ENCODE results near the gene ERC2. TPM values are rescaled to one million over a fixed set of nuclear protein-coding genes. Genes with fewer than 3 reads are reported as not detected.

Gene ERC2
- total and polyA plus RNA-seq, 2 of the 8 experiments (the other 6 are each of a cell fraction or from before 2014, with no cell fraction given) = 16.4 to 22.8 TPM

DNA sequence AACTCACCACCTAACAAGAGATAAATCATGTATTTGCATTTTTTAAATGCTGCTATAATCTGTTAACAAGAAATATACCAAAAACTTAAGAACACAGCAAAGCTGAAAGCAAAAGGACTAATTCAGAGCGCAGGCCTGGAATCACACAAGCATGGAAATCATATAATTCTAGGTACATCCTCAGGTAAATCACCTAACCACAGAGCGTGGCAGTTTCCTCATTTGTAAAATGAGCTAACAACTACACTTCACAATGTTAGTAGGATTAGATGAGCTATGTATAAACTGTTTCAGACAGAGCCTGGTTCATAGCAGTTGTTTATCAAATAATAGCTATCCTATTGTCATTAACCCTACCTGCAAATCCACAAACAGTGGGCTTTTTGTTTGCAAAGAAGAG is 146.4 kb downstream of the ERC2 start (continued):
- TF ChIP-seq, protein P1, sequence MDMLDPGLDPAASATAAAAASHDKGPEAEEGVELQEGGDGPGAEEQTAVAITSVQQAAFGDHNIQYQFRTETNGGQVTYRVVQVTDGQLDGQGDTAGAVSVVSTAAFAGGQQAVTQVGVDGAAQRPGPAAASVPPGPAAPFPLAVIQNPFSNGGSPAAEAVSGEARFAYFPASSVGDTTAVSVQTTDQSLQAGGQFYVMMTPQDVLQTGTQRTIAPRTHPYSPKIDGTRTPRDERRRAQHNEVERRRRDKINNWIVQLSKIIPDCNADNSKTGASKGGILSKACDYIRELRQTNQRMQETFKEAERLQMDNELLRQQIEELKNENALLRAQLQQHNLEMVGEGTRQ (IDR thresholded peaks at IDR 0.05; ENCODE audit: low read length) = no peak
- TF ChIP-seq HDAC6 (IDR thresholded peaks at IDR 0.05; ENCODE audit: low read depth, low read length) (no peak), PHF8 (conservative IDR thresholded peaks at IDR 0.05; ENCODE audit: low read depth, low read length) (no peak), SUZ12 (IDR thresholded peaks at IDR 0.05; ENCODE audit: low read length) (no peak)

All from H1 (cell line).